ENCODE data around the gene IL1RAP. TPM values are rescaled to one million over a fixed set of nuclear protein-coding genes. Genes with fewer than 3 reads are reported as not detected.

The IL1RAP gene
- total and polyA plus RNA-seq, 2 experiments from 2014 or later = 3.6 to 5.0 TPM

DNA sequence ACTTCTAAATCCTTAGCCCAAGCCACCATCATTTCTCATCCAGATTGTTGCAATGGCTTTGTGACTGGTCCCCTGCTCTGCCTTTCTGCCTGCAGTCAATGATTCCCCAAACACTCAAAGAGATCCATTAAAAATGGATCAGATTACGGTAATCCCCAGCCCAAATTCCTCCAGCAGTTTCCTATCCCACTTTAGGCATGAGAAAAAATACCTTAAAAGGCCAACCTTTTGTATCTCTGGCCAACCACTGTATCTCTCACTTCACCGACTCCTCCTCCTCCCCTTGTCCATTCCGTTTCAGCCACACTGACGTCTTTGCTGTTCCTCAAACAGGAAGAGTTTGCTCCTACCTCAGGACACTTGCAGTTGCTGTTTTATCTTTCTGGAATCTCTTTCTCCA is 20.9 kb upstream of the IL1RAP start:
- H3K4me3 Mint-ChIP-seq = no peak overlapping the region
- Histone ChIP-seq H3K4me2 (no peak overlapping the region), H3K9me2 (ENCODE audit: insufficient read depth) (no peaks in the 10 kb centered on the region), H3K4me3 (no peak overlapping the region), H3K27me3 (ENCODE audit: insufficient read depth) (no peaks in the 10 kb centered on the region), H4K20me1 (replicated peaks; ENCODE audit: insufficient read depth) (no peaks in the 10 kb centered on the region), H3K36me3 (ENCODE audit: insufficient read depth) (no peaks in the 10 kb centered on the region), H3K27ac (ENCODE audit: low read depth) (no peak overlapping the region), H3F3A (replicated peaks; ENCODE audit: low read depth) (no peaks in the 10 kb centered on the region), H3K79me2 (replicated peaks; ENCODE audit: insufficient read depth) (no peaks in the 10 kb centered on the region), H2AFZ (no peak overlapping the region), H3K4me1 (ENCODE audit: insufficient read depth) (no peaks in the 10 kb centered on the region)
- TF ChIP-seq EZH2 (IDR thresholded peaks at IDR 0.05; ENCODE audit: low read depth, unreplicated experiment) = no peak
- no peak for TF ChIP-seq NANOG (IDR thresholded peaks at IDR 0.05; ENCODE audit: borderline replicate concordance)
- TF ChIP-seq CREB1 (CRISPR knock-in tag; IDR thresholded peaks at IDR 0.05; ENCODE audit: low read depth) = no peak
- TF ChIP-seq ZNF331 (CRISPR knock-in tag; IDR thresholded peaks at IDR 0.05; ENCODE audit: low read depth) = no peak
- TF ChIP-seq POLR2AphosphoS5 (IDR thresholded peaks at IDR 0.05; ENCODE audit: low read depth) = no peak
- no peak for TF ChIP-seq ZNF114 (CRISPR knock-in tag; IDR thresholded peaks at IDR 0.05)
- no peak for TF ChIP-seq JUNB (IDR thresholded peaks at IDR 0.05; ENCODE audit: unreplicated experiment)
- TF ChIP-seq, protein P1, sequence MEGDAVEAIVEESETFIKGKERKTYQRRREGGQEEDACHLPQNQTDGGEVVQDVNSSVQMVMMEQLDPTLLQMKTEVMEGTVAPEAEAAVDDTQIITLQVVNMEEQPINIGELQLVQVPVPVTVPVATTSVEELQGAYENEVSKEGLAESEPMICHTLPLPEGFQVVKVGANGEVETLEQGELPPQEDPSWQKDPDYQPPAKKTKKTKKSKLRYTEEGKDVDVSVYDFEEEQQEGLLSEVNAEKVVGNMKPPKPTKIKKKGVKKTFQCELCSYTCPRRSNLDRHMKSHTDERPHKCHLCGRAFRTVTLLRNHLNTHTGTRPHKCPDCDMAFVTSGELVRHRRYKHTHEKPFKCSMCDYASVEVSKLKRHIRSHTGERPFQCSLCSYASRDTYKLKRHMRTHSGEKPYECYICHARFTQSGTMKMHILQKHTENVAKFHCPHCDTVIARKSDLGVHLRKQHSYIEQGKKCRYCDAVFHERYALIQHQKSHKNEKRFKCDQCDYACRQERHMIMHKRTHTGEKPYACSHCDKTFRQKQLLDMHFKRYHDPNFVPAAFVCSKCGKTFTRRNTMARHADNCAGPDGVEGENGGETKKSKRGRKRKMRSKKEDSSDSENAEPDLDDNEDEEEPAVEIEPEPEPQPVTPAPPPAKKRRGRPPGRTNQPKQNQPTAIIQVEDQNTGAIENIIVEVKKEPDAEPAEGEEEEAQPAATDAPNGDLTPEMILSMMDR (conservative IDR thresholded peaks at IDR 0.05; ENCODE audit: low read depth in 2 of 2) = no peak
- TF ChIP-seq EZH2phosphoT487 (IDR thresholded peaks at IDR 0.05; ENCODE audit: unreplicated experiment) = no peak
- TF ChIP-seq, protein P2, sequence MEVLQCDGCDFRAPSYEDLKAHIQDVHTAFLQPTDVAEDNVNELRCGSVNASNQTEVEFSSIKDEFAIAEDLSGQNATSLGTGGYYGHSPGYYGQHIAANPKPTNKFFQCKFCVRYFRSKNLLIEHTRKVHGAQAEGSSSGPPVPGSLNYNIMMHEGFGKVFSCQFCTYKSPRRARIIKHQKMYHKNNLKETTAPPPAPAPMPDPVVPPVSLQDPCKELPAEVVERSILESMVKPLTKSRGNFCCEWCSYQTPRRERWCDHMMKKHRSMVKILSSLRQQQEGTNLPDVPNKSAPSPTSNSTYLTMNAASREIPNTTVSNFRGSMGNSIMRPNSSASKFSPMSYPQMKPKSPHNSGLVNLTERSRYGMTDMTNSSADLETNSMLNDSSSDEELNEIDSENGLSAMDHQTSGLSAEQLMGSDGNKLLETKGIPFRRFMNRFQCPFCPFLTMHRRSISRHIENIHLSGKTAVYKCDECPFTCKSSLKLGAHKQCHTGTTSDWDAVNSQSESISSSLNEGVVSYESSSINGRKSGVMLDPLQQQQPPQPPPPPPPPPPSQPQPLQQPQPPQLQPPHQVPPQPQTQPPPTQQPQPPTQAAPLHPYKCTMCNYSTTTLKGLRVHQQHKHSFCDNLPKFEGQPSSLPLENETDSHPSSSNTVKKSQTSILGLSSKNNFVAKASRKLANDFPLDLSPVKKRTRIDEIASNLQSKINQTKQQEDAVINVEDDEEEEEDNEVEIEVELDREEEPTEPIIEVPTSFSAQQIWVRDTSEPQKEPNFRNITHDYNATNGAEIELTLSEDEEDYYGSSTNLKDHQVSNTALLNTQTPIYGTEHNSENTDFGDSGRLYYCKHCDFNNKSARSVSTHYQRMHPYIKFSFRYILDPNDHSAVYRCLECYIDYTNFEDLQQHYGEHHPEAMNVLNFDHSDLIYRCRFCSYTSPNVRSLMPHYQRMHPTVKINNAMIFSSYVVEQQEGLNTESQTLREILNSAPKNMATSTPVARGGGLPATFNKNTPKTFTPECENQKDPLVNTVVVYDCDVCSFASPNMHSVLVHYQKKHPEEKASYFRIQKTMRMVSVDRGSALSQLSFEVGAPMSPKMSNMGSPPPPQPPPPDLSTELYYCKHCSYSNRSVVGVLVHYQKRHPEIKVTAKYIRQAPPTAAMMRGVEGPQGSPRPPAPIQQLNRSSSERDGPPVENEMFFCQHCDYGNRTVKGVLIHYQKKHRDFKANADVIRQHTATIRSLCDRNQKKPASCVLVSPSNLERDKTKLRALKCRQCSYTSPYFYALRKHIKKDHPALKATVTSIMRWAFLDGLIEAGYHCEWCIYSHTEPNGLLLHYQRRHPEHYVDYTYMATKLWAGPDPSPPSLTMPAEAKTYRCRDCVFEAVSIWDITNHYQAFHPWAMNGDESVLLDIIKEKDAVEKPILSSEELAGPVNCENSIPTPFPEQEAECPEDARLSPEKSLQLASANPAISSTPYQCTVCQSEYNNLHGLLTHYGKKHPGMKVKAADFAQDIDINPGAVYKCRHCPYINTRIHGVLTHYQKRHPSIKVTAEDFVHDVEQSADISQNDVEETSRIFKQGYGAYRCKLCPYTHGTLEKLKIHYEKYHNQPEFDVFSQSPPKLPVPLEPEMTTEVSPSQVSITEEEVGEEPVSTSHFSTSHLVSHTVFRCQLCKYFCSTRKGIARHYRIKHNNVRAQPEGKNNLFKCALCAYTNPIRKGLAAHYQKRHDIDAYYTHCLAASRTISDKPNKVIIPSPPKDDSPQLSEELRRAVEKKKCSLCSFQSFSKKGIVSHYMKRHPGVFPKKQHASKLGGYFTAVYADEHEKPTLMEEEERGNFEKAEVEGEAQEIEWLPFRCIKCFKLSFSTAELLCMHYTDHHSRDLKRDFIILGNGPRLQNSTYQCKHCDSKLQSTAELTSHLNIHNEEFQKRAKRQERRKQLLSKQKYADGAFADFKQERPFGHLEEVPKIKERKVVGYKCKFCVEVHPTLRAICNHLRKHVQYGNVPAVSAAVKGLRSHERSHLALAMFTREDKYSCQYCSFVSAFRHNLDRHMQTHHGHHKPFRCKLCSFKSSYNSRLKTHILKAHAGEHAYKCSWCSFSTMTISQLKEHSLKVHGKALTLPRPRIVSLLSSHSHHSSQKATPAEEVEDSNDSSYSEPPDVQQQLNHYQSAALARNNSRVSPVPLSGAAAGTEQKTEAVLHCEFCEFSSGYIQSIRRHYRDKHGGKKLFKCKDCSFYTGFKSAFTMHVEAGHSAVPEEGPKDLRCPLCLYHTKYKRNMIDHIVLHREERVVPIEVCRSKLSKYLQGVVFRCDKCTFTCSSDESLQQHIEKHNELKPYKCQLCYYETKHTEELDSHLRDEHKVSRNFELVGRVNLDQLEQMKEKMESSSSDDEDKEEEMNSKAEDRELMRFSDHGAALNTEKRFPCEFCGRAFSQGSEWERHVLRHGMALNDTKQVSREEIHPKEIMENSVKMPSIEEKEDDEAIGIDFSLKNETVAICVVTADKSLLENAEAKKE (CRISPR knock-in tag; IDR thresholded peaks at IDR 0.05) = no peak
- TF ChIP-seq, protein P3, sequence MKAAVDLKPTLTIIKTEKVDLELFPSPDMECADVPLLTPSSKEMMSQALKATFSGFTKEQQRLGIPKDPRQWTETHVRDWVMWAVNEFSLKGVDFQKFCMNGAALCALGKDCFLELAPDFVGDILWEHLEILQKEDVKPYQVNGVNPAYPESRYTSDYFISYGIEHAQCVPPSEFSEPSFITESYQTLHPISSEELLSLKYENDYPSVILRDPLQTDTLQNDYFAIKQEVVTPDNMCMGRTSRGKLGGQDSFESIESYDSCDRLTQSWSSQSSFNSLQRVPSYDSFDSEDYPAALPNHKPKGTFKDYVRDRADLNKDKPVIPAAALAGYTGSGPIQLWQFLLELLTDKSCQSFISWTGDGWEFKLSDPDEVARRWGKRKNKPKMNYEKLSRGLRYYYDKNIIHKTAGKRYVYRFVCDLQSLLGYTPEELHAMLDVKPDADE (IDR thresholded peaks at IDR 0.05) = no peak
- TF ChIP-seq STAT1 (IDR thresholded peaks at IDR 0.05; ENCODE audit: unreplicated experiment) = no peak
- TF ChIP-seq, protein P4, sequence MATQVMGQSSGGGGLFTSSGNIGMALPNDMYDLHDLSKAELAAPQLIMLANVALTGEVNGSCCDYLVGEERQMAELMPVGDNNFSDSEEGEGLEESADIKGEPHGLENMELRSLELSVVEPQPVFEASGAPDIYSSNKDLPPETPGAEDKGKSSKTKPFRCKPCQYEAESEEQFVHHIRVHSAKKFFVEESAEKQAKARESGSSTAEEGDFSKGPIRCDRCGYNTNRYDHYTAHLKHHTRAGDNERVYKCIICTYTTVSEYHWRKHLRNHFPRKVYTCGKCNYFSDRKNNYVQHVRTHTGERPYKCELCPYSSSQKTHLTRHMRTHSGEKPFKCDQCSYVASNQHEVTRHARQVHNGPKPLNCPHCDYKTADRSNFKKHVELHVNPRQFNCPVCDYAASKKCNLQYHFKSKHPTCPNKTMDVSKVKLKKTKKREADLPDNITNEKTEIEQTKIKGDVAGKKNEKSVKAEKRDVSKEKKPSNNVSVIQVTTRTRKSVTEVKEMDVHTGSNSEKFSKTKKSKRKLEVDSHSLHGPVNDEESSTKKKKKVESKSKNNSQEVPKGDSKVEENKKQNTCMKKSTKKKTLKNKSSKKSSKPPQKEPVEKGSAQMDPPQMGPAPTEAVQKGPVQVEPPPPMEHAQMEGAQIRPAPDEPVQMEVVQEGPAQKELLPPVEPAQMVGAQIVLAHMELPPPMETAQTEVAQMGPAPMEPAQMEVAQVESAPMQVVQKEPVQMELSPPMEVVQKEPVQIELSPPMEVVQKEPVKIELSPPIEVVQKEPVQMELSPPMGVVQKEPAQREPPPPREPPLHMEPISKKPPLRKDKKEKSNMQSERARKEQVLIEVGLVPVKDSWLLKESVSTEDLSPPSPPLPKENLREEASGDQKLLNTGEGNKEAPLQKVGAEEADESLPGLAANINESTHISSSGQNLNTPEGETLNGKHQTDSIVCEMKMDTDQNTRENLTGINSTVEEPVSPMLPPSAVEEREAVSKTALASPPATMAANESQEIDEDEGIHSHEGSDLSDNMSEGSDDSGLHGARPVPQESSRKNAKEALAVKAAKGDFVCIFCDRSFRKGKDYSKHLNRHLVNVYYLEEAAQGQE (IDR thresholded peaks at IDR 0.05; ENCODE audit: unreplicated experiment) = no peak
- peaks cover 16% of the 10 kb centered on the region for H3K4me1 Mint-ChIP-seq
- H3K36me3 Mint-ChIP-seq (ENCODE audit: low read depth) = no peaks in the 10 kb centered on the region
- no peaks in the 10 kb centered on the region for H3K9me3 Mint-ChIP-seq
- peak; percentile 60 for DNase-seq (ENCODE audit: low spot score)
- no peaks in the 10 kb centered on the region for H3K27me3 Mint-ChIP-seq (ENCODE audit: insufficient read depth, low read depth, poor library complexity)
- no peak overlapping the region for H3K27ac Mint-ChIP-seq
- peak; percentile 80 for ATAC-seq
